Measurements from ENCODE around the gene CRLF1.

DNA sequence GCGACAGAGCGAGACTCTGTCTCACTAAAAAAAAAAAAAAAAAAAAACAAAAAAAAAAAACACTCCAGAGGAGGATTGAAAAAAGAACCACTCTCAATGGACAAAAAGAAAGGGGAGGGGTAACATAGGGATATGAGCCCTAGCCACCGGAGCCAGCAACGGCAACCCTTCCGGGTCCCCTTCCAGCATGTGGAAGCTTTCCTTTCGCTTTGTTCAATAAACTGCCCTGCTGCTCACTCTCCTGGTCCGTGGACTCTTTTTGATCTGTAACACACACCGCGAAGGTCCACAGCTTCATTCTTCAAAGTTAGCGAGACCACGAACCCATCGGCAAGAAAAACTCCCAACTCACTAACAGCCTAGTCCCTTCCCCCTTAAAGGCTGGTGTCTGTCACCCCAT, 19.0 kb downstream of the CRLF1 start:
- TF ChIP-seq, protein P1, sequence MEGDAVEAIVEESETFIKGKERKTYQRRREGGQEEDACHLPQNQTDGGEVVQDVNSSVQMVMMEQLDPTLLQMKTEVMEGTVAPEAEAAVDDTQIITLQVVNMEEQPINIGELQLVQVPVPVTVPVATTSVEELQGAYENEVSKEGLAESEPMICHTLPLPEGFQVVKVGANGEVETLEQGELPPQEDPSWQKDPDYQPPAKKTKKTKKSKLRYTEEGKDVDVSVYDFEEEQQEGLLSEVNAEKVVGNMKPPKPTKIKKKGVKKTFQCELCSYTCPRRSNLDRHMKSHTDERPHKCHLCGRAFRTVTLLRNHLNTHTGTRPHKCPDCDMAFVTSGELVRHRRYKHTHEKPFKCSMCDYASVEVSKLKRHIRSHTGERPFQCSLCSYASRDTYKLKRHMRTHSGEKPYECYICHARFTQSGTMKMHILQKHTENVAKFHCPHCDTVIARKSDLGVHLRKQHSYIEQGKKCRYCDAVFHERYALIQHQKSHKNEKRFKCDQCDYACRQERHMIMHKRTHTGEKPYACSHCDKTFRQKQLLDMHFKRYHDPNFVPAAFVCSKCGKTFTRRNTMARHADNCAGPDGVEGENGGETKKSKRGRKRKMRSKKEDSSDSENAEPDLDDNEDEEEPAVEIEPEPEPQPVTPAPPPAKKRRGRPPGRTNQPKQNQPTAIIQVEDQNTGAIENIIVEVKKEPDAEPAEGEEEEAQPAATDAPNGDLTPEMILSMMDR (IDR thresholded peaks at IDR 0.05): no peak
- TF ChIP-seq EZH2 (IDR thresholded peaks at IDR 0.05; ENCODE audit: borderline replicate concordance, insufficient read depth, low read depth, low read length, poor library complexity, severe bottlenecking): no peak

Measured in B cell (primary cell).